ENCODE results near the gene TUT4. TPM values are rescaled to one million over a fixed set of nuclear protein-coding genes. Genes with fewer than 3 reads are reported as not detected.
A peak's percentile ranks its signal among the peaks of the same experiment; 100 is the strongest.

TUT4 gene
- total and polyA plus RNA-seq, 2 donors (not counting 3 experiments of a cell fraction or from before 2014, with no cell fraction given), result 24.7 to 41.2 TPM

DNA sequence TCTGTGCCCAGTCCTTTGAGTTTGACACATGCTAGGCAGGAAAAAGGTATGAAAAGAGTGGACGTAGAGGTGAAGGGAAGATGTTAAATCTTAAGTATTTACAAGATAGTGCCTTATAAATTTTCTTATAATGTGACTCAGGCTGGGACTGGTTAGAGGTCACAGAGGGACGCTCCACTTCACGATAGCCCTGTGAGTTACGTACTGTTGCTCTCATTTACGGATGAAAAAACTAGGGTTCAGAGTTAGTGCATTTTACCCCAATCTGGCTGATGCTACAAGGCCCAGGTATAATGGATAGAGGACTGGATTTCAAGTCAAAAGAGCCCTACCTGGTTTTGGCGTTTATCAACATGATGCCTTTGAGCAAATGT, 1.4 kb upstream of the TUT4 start:
- FAIRE-seq (no peak), DNase-seq (ENCODE audit: low read depth, low spot score) (no peak)
- peaks cover 11% of the 10 kb centered on the region for H3K4me1 ChIP-seq (ENCODE audit: control insufficient read depth, extremely low read depth, insufficient read depth, low read length)
- dilution Hi-C loops (cut with MboI; ENCODE audit: extremely low pct_ligation_motif_present, low sequenced_read_pairs) (no loop called here), intact Hi-C loops (cut with micrococcal nuclease) (loop anchor here (5.0 kb wide), 2 partner anchors 48 to 113 kb away; partner anchors contain the start of gene GPX7)
- H2AFZ ChIP-seq (ENCODE audit: low read depth, low read length), result peak overlapping the region; percentile 97
- peaks cover 2% of the 10 kb centered on the region for H4K20me1 ChIP-seq (replicated peaks; ENCODE audit: control insufficient read depth, extremely low read depth, insufficient read depth, low read length)
- ChIA-PET POLR2A (interaction anchor here (1.4 kb wide), 1 partner anchor 150 kb away, joined by 4 read pairs; the partner anchor contains the start of genes ORC1 and PRPF38A), CTCF (interaction anchor here (1.4 to 2.7 kb wide), 2 partner anchors 40 to 132 kb away, joined by 5 to 12 read pairs; no protein-coding TSS in a partner anchor)
- no peak overlapping the region for H3K27ac ChIP-seq (ENCODE audit: insufficient read depth, low read depth, low read length)
- H3K9me1 ChIP-seq (replicated peaks; ENCODE audit: control insufficient read depth, extremely low read depth, insufficient read depth, low read length), result no peaks in the 10 kb centered on the region
- H3K4me3 ChIP-seq (replicated peaks in 1 of 3; ENCODE audit: insufficient read depth in 1 of 3, low read depth in 1 of 3, low read length in 3 of 3), result peak overlapping the region in 2 of 3 experiments; percentile 71 to 97
- no TSS peak for BruUV-seq (replicated peaks)
- TF ChIP-seq, protein P1, sequence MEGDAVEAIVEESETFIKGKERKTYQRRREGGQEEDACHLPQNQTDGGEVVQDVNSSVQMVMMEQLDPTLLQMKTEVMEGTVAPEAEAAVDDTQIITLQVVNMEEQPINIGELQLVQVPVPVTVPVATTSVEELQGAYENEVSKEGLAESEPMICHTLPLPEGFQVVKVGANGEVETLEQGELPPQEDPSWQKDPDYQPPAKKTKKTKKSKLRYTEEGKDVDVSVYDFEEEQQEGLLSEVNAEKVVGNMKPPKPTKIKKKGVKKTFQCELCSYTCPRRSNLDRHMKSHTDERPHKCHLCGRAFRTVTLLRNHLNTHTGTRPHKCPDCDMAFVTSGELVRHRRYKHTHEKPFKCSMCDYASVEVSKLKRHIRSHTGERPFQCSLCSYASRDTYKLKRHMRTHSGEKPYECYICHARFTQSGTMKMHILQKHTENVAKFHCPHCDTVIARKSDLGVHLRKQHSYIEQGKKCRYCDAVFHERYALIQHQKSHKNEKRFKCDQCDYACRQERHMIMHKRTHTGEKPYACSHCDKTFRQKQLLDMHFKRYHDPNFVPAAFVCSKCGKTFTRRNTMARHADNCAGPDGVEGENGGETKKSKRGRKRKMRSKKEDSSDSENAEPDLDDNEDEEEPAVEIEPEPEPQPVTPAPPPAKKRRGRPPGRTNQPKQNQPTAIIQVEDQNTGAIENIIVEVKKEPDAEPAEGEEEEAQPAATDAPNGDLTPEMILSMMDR (IDR thresholded peaks at IDR 0.05; ENCODE audit: extremely low read depth in 1 of 2, insufficient read depth in 1 of 2, low read depth in 1 of 2, low read length in 2 of 2), result no peak
- TF ChIP-seq FOS (IDR thresholded peaks at IDR 0.05; ENCODE audit: borderline replicate concordance, insufficient read depth, low read length) (no peak), MAX (IDR thresholded peaks at IDR 0.05; ENCODE audit: insufficient read depth, insufficient read length) (no peak), POLR2A (IDR thresholded peaks at IDR 0.05; ENCODE audit: low read depth, low read length) (no peak), EZH2 (IDR thresholded peaks at IDR 0.05; ENCODE audit: borderline replicate concordance, low read depth, low read length, severe bottlenecking) (no peak), GATA2 (IDR thresholded peaks at IDR 0.05; ENCODE audit: insufficient read depth, insufficient read length, low read depth, low read length) (no peak), POLR2AphosphoS5 (IDR thresholded peaks at IDR 0.05; ENCODE audit: insufficient read depth, low read depth, low read length) (no peak)
- H3K79me2 ChIP-seq (ENCODE audit: control insufficient read depth, insufficient read depth, low read length), result peaks cover 23% of the 10 kb centered on the region
- H3K9me3 ChIP-seq (replicated peaks; ENCODE audit: control insufficient read depth, insufficient read depth, low read length), result no peaks in the 10 kb centered on the region
- no peaks in the 10 kb centered on the region for H3K36me3 ChIP-seq (ENCODE audit: control insufficient read depth in 2 of 2, extremely low read depth in 1 of 2, insufficient read depth in 2 of 2, low read length in 2 of 2)
- peak overlapping the region; percentile 93 for H3K9ac ChIP-seq (replicated peaks; ENCODE audit: extremely low read depth, insufficient read depth, low read length)
- no peaks in the 10 kb centered on the region for H3K27me3 ChIP-seq (ENCODE audit: control insufficient read depth in 2 of 2, insufficient read depth in 2 of 2, low read length in 2 of 2)
- H3K4me2 ChIP-seq (ENCODE audit: insufficient read depth, low read length), result peak overlapping the region; percentile 89

Measured in endothelial cell of umbilical vein (primary cell).